Fibroblast of pulmonary artery (primary cell): ENCODE results near the gene DPP6.
"Not testable (repeated sequence)": the region's sequence is repeated elsewhere in the genome, so short reads cannot be mapped to it uniquely, and the experiment has no call there.

Experiments used
- DNase-seq: peaks from one replicate; pipeline ENCODE4 v3.0.0-alpha.2; 2010; ENCODE audit warnings: low read depth
- H3K4me3 ChIP-seq: replicated peaks from 2 replicates; pipeline ENCODE4 v1.5.1; 2011; ENCODE audit warnings: low read depth, mild to moderate bottlenecking, control low read depth, low read length, moderate library complexity
- CTCF ChIP-seq: IDR thresholded peaks from 2 replicates; pipeline ENCODE4 v1.5.1; 2011; ENCODE audit warnings: mild to moderate bottlenecking, control low read depth, low read length, inconsistent platforms; ENCODE audit errors: missing control alignments

DPP6 gene

DNA sequence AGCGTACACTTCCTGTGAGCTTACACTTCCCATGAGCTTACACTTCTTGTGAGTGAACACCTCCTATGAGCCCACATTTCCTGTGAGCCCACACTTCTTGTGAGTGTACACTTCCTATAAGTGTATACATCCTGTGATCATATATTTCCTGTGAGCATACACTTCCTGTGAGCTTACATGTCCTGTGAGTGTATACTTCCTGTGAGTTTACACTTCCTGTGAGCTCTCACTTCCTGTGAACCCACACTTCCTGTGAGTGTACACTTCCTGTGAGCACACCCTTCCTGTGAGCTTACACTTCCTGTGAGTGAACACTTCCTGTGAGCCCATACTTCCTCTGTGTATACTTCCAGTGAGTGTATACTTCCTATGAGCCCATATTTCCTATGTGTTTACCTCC is 82.5 kb downstream of the DPP6 start:
- not testable (repeated sequence) for H3K4me3 ChIP-seq, DNase-seq

GRCh38 chr7:154135646-154136045 is 83.4 kb downstream of the DPP6 start:
- H3K4me3 ChIP-seq, DNase-seq: not testable (repeated sequence)

DNA sequence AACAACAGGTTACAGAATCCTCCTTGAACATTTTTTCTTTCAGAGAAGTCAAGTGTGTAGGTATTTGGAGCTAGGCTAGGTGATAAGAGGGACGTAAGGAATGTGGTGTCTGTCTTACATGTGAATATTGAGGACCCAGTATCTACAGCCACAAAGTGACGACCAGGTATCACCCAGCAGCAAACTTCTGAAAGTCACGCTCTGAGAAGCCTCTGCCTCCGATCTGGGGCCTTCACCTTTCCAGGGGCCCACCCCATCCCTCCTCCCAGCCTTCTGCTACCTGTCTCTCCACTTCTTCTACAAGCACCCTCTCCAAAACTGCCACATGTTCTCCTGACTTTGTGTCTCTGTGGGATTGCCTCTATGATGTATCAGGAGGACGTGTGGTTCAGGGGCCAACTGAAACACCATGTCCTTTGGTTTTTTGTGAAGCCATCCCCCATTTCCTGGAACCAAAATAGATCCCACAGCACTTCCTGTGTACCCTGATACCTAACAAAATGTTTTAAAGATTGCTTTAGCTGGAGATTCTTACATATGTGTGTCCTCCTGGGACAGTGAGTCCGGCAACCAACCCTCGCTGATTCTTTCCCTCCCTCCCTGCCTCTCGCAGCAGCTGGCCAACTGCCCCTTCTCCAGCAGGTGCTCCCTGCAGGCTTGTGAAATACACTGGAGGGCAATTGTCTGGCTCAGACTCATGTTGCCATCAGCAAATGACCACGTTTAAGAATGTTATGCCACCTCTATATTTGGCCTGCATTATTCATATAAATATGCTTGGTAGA is 93.9 kb downstream of the DPP6 start:
- H3K4me3 ChIP-seq, DNase-seq: not testable (repeated sequence)

- not testable (repeated sequence) for H3K4me3 ChIP-seq, DNase-seq
Measured at GRCh38 chr7:154146707-154147038, 94.5 kb downstream of the DPP6 start.

- not testable (repeated sequence) for H3K4me3 ChIP-seq, DNase-seq
Measured at GRCh38 chr7:154148791-154149516, 96.8 kb downstream of the DPP6 start.

DNA sequence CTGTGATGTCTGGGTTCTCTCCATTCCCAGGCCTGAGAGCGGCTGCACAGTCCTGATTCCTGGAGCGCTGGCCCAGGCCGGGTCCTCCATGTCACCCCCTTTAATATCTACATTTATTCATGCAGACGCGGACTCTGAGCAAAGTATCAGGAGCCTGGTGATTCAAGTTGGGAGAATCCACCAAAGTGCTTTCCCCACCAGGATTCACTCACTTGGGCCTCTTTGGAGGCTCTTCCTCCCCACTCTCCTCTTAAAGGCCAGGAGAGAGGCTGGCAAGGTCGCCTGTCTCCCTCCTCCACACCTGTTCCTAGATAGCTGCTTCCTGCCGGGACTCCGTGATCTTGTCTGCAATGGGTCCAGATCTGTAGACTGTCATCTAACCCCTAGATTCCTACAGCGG is 98.5 kb downstream of the DPP6 start:
- not testable (repeated sequence) for H3K4me3 ChIP-seq, DNase-seq

DNA sequence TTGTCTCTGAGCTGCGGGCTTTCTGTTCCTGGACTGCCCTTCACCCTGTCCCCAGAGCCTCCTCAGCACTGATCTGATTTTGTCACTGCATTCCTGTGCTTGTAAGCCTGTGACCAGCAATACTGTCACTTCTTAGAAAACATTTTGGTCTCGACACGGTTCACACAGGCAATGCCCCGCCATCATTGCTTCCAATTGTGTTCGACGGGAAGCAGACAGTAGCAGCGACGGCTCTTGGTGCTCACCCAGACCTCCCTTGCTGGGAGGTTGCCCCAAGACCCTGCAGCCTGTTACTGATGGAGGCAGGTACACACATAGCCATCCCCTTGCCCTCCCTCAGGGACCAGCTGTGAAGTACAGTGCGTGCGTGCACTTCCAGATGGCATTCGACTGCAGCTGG is 99.1 kb downstream of the DPP6 start:
- not testable (repeated sequence) for H3K4me3 ChIP-seq, DNase-seq

- not testable (repeated sequence) for H3K4me3 ChIP-seq, DNase-seq
Measured at GRCh38 chr7:154155928-154156327, 103.7 kb downstream of the DPP6 start.

- not testable (repeated sequence) for H3K4me3 ChIP-seq, DNase-seq
Measured at GRCh38 chr7:154162921-154163320, 110.7 kb downstream of the DPP6 start.

DNA sequence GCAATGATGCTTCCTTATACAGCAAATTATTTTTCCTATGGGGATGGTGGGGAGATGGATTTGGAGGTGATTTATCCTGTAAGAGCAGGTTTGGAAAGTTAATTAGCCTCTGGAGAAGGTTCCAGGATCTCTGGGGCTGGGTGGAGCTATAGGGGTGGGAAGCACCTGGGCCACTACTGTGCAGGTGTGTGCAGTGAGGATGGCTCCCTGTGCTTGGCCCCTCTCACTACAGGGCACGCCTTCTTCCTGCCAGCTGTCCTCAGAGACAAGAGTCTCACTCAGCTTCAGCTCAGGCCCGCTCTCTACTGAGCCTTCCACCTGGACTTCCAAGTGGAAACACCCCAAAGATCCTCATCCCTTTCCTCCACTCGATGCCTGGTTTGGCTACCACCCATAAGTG is 111.4 kb downstream of the DPP6 start:
- H3K4me3 ChIP-seq, DNase-seq: not testable (repeated sequence)

GRCh38 chr7:154167051-154167450 is 114.9 kb downstream of the DPP6 start:
- no peak for TF ChIP-seq CTCF
- H3K4me3 ChIP-seq: no peak overlapping the region
- no peak for DNase-seq

GRCh38 chr7:154167807-154168206 is 115.6 kb downstream of the DPP6 start:
- no peak overlapping the region for H3K4me3 ChIP-seq
- TF ChIP-seq CTCF: no peak
- DNase-seq: no peak
